ENCODE results near the gene TESMIN. TPM values are rescaled to one million over a fixed set of nuclear protein-coding genes. Genes with fewer than 3 reads are reported as not detected.

The TESMIN gene
- total RNA-seq, 1 donor from 2014 or later: 3.8 TPM

- Histone ChIP-seq H3K27me3 (ENCODE audit: control insufficient read depth, insufficient read depth, low read length) (peaks cover 2% of the 10 kb centered on the region), H3K36me3 (ENCODE audit: control insufficient read depth, insufficient read depth, low read length) (no peaks in the 10 kb centered on the region), H3K4me3 (ENCODE audit: low read depth, low read length) (no peak overlapping the region)
- DNase-seq (ENCODE audit: low read depth): no peak
- TF ChIP-seq CTCF (IDR thresholded peaks at IDR 0.05; ENCODE audit: insufficient read depth, low read length, poor library complexity, severe bottlenecking): no peak
Observed at GRCh38 chr11:68673306-68673945, 77.9 kb downstream of the TESMIN start.

GRCh38 chr11:68670208-68670992, 80.9 kb downstream of the TESMIN start:
- TF ChIP-seq CTCF (IDR thresholded peaks at IDR 0.05; ENCODE audit: insufficient read depth, low read length, poor library complexity, severe bottlenecking): no peak
- H3K36me3 ChIP-seq (ENCODE audit: control insufficient read depth, insufficient read depth, low read length): no peaks in the 10 kb centered on the region
- H3K27me3 ChIP-seq (ENCODE audit: control insufficient read depth, insufficient read depth, low read length): peaks cover 2% of the 10 kb centered on the region
- H3K4me3 ChIP-seq (ENCODE audit: low read depth, low read length): no peak overlapping the region
- no peak for DNase-seq (ENCODE audit: low read depth)

- DNase-seq (ENCODE audit: low read depth): no peak
- Histone ChIP-seq H3K27me3 (ENCODE audit: control insufficient read depth, insufficient read depth, low read length) (peaks cover 5% of the 10 kb centered on the region), H3K36me3 (ENCODE audit: control insufficient read depth, insufficient read depth, low read length) (no peaks in the 10 kb centered on the region), H3K4me3 (ENCODE audit: low read depth, low read length) (no peak overlapping the region)
- TF ChIP-seq CTCF (IDR thresholded peaks at IDR 0.05; ENCODE audit: insufficient read depth, low read length, poor library complexity, severe bottlenecking): no peak
Observed at GRCh38 chr11:68669301-68670090, 81.8 kb downstream of the TESMIN start.

- no peak for DNase-seq (ENCODE audit: low read depth)
- TF ChIP-seq CTCF (IDR thresholded peaks at IDR 0.05; ENCODE audit: insufficient read depth, low read length, poor library complexity, severe bottlenecking): no peak
- Histone ChIP-seq H3K4me3 (ENCODE audit: low read depth, low read length) (no peak overlapping the region), H3K36me3 (ENCODE audit: control insufficient read depth, insufficient read depth, low read length) (no peaks in the 10 kb centered on the region), H3K27me3 (ENCODE audit: control insufficient read depth, insufficient read depth, low read length) (peaks cover 11% of the 10 kb centered on the region)
Observed at GRCh38 chr11:68667511-68668500, 83.5 kb downstream of the TESMIN start.

- H3K4me3 ChIP-seq (ENCODE audit: low read depth, low read length): no peak overlapping the region
- H3K36me3 ChIP-seq (ENCODE audit: control insufficient read depth, insufficient read depth, low read length): no peaks in the 10 kb centered on the region
- DNase-seq (ENCODE audit: low read depth): no peak
- peaks cover 11% of the 10 kb centered on the region for H3K27me3 ChIP-seq (ENCODE audit: control insufficient read depth, insufficient read depth, low read length)
- no peak for TF ChIP-seq CTCF (IDR thresholded peaks at IDR 0.05; ENCODE audit: insufficient read depth, low read length, poor library complexity, severe bottlenecking)
Observed at GRCh38 chr11:68666849-68667248, 84.5 kb downstream of the TESMIN start.
